Panc1 (cell line): ENCODE data around the gene OAT. TPM values are rescaled to one million over a fixed set of nuclear protein-coding genes. Genes with fewer than 3 reads are reported as not detected.

ENCODE experiments used
- ATAC-seq: fragments of 200-7000 bp; cut with Tn5 transposase; 2 replicates; pipeline ENCODE4 v1.9.1; 2020; ENCODE audit warnings: mild to moderate bottlenecking, moderate library complexity
- BruUV-seq: library from RNA; stranded (reverse); fragments of 400-500 nt; replicated peaks from 2 replicates; lab custom pipeline; 2021; lab: Mats Ljungman, UMichigan
- CTCF ChIA-PET: fragments of 300-600 bp; sonication (Branson Sonifier 250); formaldehyde crosslinking; loops from one replicate; lab custom pipeline; 2022; ENCODE audit warnings: antibody characterized with exemption; lab: Charles Lee
- POLR2A ChIA-PET: fragments of 300-600 bp; sonication (Branson Sonifier 250); formaldehyde crosslinking; loops from one replicate; lab custom pipeline; 2022; ENCODE audit warnings: antibody characterized with exemption; lab: Charles Lee
- DNase-seq: peaks from one replicate; pipeline ENCODE4 v3.0.0-alpha.2; 2010; ENCODE audit warnings: low read depth, low spot score
- H3K27ac ChIP-seq: 2 replicates; pipeline ENCODE4 v1.5.1; 2011; ENCODE audit warnings: mild to moderate bottlenecking, low read length, inconsistent platforms
- H3K27me3 ChIP-seq: fragments of 200-500 bp; sonication (Bioruptor generic); 2 replicates; pipeline ENCODE4 v1.6.0; 2014; ENCODE audit warnings: low read length, inconsistent platforms; ENCODE audit not compliant: control insufficient read depth, insufficient read depth
- H3K36me3 ChIP-seq: fragments of 200-500 bp; sonication (Bioruptor generic); 2 replicates; pipeline ENCODE4 v1.5.1; 2014; ENCODE audit warnings: inconsistent platforms, mild to moderate bottlenecking, low read length, moderate library complexity; ENCODE audit not compliant: control insufficient read depth, insufficient read depth
- H3K4me1 ChIP-seq: 2 replicates; pipeline ENCODE4 v1.5.1; 2011; ENCODE audit warnings: inconsistent platforms, mild to moderate bottlenecking, low read length, moderate library complexity; ENCODE audit not compliant: control insufficient read depth, insufficient read depth
- H3K4me3 ChIP-seq, 2 experiments: 2 replicates each; pipeline ENCODE4 v1.5.1; 2011 to 2012; ENCODE audit warnings: low read depth in 2 of 2, low read length in 2 of 2, mild to moderate bottlenecking in 2 of 2, inconsistent platforms in 1 of 2, moderate library complexity in 1 of 2
- H3K9me3 ChIP-seq: fragments of 200-500 bp; sonication (Bioruptor generic); 2 replicates; pipeline ENCODE4 v1.5.1; 2014; ENCODE audit warnings: low read depth, mild to moderate bottlenecking, inconsistent platforms, low read length, moderate library complexity; ENCODE audit not compliant: control insufficient read depth, insufficient read depth
- CTCF ChIP-seq: fragments of 450-650 bp; IDR thresholded peaks from 2 replicates; pipeline ENCODE4 v1.5.1; 2017; ENCODE audit warnings: mild to moderate bottlenecking
- POLR2AphosphoS5 ChIP-seq: IDR thresholded peaks from 2 replicates; pipeline ENCODE4 v1.6.1; 2012; ENCODE audit warnings: mild to moderate bottlenecking, low read depth, low read length, moderate library complexity
- REST ChIP-seq, 2 experiments: IDR thresholded peaks; 2 replicates each; pipeline ENCODE4 v1.6.1; 2011 to 2012; ENCODE audit warnings: low read depth in 2 of 2, control low read depth in 1 of 2, low read length in 1 of 2, mild to moderate bottlenecking in 1 of 2, moderate library complexity in 1 of 2; ENCODE audit not compliant: insufficient read depth in 1 of 2
- SIN3A ChIP-seq: IDR thresholded peaks from 2 replicates; pipeline ENCODE4 v1.6.1; 2012; ENCODE audit warnings: low read depth, mild to moderate bottlenecking, low read length, moderate library complexity, borderline replicate concordance; ENCODE audit not compliant: insufficient read depth
- TCF7L2 ChIP-seq: IDR thresholded peaks from 2 replicates; pipeline ENCODE4 v1.6.1; 2011; ENCODE audit warnings: mild to moderate bottlenecking, low read depth, low read length, inconsistent platforms
- in situ Hi-C: cut with HindIII; loops from 2 replicates; pipeline ENCODE4 v1.10.0; 2016; ENCODE audit warnings: low sequenced_read_pairs, low pct_unique_long_range_greater_than_20kb
- intact Hi-C: fragments of 100-400 bp; cut with micrococcal nuclease; formaldehyde crosslinking; loops from one replicate; pipeline ENCODE4 v1.10.0; 2022; ENCODE audit not compliant: unreplicated experiment
- total RNA-seq: library from RNA; stranded (reverse); gene quantifications from one replicate; pipeline ENCODE4 v1.2.1, GENCODE V29; 2021; ENCODE audit not compliant: unreplicated experiment

Gene OAT
- total RNA-seq, 1 experiment from 2014 or later, result 166 TPM

- Histone ChIP-seq H3K4me1 (peaks cover 13% of the 10 kb centered on the region; the same call in 1 of the 2 replicates), H3K27me3 (no peaks in the 10 kb centered on the region), H3K4me3 (no peak overlapping the region), H3K27ac (no peak overlapping the region), H3K9me3 (no peaks in the 10 kb centered on the region), H3K36me3 (no peaks in the 10 kb centered on the region)
- intact Hi-C loops (no loop called here), in situ Hi-C loops (no loop called here)
- TF ChIP-seq SIN3A (no peak), TCF7L2 (no peak), REST (IDR thresholded peaks at IDR 0.05; ENCODE audit: insufficient read depth in 1 of 2, low read depth in 2 of 2, low read length in 1 of 2) (no peak), CTCF (no peak), POLR2AphosphoS5 (no peak)
- ChIA-PET POLR2A (interaction anchor here (0.5 to 0.6 kb wide), 2 partner anchors 14 to 462 kb away, joined by 7 read pairs; no protein-coding TSS in a partner anchor), CTCF (no interaction called here)
- no TSS peak for BruUV-seq
- no peak for ATAC-seq
- no peak for DNase-seq
Measured at GRCh38 chr10:124374535-124375352, 44.0 kb downstream of the OAT start.

DNA sequence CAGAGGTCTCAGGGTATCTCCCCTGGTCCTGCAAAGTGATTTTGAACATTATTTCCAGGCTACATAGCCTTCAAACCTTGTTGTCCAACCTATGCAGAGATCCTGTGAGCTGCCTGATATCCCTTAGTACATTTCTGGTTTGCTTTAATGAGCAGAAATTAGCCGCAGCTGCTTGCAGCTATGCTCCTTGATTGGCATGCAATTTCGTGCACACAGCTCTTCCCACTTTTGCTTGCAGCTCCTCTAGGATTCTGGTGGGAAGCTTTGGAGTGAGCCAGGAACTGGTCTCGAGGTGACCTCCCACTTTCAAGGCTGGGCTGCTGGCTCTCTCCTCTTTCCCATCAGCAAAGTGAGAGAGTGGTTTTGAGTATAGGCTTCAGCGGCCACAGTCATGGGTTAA lies 45.8 kb downstream of the OAT start:
- DNase-seq (no peak), ATAC-seq (no peak)
- Histone ChIP-seq H3K36me3 (no peaks in the 10 kb centered on the region), H3K27ac (no peak overlapping the region), H3K9me3 (no peaks in the 10 kb centered on the region), H3K4me3 (no peak overlapping the region), H3K27me3 (no peaks in the 10 kb centered on the region), H3K4me1 (no peaks in the 10 kb centered on the region; the same call in 1 of the 2 replicates)
- BruUV-seq, result no TSS peak
- CTCF ChIA-PET, result interaction anchor here (0.5 kb wide), 1 partner anchor 129 kb away, joined by 3 read pairs; no protein-coding TSS in a partner anchor
- in situ Hi-C loops (no loop called here), intact Hi-C loops (no loop called here)
- TF ChIP-seq TCF7L2, result no peak
- no peak for TF ChIP-seq CTCF
- TF ChIP-seq POLR2AphosphoS5, result no peak
- no peak for TF ChIP-seq SIN3A
- TF ChIP-seq REST (IDR thresholded peaks at IDR 0.05; ENCODE audit: insufficient read depth in 1 of 2, low read depth in 2 of 2, low read length in 1 of 2), result no peak
- POLR2A ChIA-PET, result no interaction called here
